ENCODE measurements around the gene EFCAB14.

GRCh38 chr1:46657775-46658174, 61.1 kb downstream of the EFCAB14 start:
- TF ChIP-seq EZH2 (IDR thresholded peaks at IDR 0.05; ENCODE audit: low read length) (no peak), CTCF (optimal IDR thresholded peaks at IDR 0.05 in 1 of 3, IDR thresholded peaks at IDR 0.05 in 1 of 3, conservative IDR thresholded peaks at IDR 0.05 in 1 of 3; ENCODE audit: extremely low read depth in 1 of 3, insufficient read depth in 2 of 3, low read length in 3 of 3) (no peak)

Data from keratinocyte (primary cell).